NCI-H2171 treated with DMSO at 0.1 percent for 48 hours (cell line): Measurements from ENCODE around the gene WDR18.
A peak's percentile ranks its signal among the peaks of the same experiment; 100 is the strongest.
"Not testable (repeated sequence)": the region's sequence is repeated elsewhere in the genome, so short reads cannot be mapped to it uniquely, and the experiment has no call there.

Experiments used
- DNase-seq: peaks from one replicate; lab custom pipeline; 2025; lab: John Stamatoyannopoulos, UW

The WDR18 gene

DNA sequence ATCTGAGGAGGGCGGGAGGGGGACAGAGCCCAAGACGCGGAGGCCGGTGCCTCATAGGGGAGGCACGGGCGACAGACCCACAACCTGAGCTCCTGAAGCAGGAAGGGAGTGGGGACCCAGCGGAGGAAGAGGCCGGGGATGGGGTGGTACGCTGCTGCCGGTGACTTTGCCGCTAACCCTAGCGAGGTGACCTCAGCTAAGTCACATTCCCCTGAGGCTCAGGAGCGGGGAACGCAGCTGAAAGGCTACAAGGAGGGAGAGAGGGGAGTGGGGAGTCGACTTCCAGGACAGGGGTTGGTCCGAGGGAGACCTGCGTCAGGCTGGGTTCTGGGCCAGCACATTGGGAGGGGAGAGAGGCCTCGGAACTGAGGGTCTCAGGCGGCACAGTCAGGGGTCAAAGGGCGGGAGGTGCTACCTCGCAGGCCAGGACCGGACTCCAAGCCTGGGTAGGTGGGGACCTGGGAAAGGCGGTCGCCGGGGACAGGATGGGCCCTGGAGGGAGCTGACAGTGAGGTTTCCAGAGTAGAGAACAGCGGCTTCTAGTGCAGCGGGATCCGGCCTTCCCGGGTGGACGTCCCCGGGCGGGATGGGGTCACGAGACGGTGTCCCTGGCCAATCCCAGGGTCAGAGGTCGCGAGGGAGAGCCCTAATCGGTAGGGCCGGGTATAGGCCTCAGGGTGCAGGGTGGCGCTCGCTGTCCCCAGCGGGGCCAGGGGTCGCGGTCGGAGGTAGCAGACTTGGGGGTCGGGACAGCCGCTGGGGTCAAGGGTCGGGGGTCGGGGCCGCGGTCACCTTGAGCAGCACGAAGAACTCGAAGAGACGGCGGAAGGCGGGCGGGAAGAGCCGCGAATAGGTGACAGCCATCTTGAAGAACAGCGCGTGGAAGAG lies 36.1 kb downstream of the WDR18 start:
- DNase-seq: no peak

DNA sequence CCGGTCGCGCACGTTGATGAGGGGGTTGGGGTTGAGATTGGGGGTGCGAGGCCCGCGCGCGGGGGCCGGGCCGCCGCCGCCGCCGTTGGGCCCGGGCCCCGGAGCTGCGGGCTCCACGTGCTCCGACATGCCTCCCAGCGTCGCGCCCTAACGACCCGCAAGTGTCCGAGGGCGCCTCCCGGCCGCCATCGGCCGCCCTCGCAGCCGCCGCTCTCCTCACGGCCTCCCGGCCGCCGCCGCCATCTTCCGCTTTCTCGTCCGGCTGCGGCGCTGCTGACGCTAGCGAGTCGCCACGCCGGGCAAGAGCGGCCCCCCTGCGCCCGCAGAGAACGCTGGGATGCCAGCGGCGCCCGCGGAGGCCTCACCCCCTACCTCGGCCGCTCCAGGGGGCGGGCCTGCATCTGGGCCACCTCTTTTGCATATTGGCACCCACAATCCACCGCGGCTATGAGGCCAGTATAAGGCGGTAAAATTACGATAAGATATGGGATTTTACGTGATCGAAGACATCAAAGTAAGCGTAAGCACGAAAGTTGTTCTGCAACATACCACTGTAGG lies 36.8 kb downstream of the WDR18 start, which contains the start of gene TMEM259:
TSS of gene TMEM259 (minus strand) at position 256 of the 558 bp plus-strand sequence. CDS start at position 129, 127 bp downstream.
- DNase-seq: peak; percentile 97

DNA sequence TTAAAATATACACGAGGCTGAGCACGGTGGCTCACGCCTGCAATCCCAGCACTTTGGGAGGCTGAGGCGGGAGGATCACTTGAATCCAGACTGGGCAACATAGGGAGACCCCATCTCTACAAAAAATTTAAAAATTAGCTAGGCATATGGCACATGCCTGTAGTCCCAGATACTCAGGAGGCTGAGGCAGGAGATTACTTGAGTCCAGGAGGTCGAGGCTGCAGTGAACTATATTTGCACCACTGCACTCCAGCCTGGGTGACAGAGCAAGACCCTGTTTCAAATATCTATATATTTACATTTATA lies 39.7 kb downstream of the WDR18 start:
- not testable (repeated sequence) for DNase-seq

DNA sequence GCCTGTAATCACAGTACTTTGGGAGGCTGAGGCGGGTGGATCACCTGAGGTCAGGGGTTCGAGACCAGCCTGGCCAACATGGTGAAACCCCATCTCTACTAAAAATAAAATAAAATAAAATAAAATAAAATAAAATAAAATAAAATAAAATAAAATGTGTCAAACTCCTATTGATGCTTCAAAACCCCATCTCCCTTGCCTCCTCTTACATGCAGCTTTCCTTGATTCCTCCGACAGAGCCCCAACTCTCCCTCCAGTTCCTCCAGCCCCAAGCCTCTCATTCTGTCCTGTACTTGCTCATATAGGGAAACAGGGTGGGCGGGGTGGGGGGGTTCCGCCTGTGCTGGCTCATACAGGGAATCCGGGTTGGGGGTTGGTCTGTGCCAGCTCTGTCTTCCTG lies 40.9 kb downstream of the WDR18 start:
- DNase-seq: not testable (repeated sequence)

DNA sequence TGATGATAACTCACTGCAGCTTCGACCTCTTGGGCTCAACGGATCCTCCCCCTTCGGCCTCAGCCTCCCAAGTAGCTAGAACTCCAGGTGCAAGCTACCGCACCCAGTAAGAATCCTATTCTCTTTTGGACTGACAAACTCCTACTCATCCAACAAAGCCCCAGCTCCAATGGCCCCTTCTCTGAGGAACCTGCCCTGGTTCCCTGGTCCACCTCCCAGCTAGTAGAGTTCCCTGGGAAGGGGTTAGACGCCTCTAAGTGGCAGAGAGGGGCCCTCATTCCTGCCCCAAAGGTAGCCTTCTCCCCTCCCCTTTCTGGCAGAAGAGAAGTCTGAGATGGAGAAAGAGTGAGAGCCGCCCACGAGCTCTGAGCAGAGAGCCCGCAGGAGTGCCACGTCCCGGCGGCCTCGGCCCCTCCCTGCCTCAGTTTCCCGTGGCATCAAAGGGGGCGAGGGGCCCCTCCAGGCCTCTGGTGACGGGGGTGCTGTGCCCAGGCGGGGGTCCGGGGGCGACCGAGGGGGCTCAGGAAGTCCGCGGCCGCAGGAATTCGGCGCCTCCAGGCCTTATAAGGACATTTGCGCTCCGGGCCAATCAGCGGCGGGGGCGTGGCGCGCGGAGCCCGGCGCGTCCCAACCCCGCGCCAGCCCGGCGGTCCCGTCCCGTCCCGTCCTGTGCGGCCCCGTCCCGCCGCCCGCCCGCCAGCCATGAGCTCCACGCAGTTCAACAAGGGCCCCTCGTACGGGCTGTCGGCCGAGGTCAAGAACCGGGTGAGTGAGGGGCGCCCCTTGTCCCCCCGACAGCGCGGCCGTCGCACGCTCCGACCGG lies 42.0 kb downstream of the WDR18 start, which contains the start of gene CNN2:
TSS of gene CNN2 (plus strand) at position 649 of the 823 bp plus-strand sequence. CDS start at position 703, 54 bp downstream.
- DNase-seq: peak; percentile 33

DNA sequence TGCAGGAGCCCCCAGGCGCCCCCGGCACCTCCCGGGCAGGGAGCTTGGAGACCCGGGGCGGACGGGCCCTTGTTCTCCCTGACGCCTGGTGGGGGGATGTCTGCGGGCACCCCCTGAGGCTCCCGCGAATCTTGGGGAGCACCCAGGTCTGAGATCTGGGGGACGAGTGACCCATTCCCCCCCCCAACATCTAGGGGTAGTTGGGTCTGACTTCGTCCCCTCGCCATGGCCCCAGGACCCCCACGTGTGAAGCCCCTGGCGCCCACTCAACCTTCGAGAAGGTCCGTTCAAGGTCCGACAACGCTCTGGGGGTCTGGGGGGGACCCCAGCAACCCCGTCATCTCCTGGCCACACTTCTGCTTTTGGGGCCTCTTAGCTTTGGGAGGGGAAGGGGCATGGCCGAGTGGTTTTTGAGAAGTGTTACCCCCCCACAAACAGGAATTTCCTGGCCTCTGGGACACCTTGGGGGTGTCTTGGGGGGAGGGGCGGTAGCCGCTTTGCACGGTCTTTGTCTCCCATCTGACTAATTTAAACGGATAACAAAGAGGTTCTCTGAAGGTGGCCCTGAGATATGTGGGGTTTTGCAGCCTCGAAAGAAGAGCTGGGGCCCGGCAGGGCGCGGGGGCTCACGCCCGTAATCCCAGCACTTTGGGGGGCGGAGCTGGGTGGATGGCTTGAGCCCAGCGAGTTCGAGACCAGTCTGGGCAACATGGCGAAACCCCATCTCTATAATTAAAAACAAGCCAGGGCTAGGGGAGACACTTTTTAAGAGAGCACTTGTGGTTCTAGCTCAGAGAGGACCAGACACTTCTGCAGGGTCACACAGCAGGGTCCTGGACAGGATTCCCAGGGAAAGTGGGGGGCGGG lies 42.9 kb downstream of the WDR18 start:
- DNase-seq: peak; percentile 13

DNA sequence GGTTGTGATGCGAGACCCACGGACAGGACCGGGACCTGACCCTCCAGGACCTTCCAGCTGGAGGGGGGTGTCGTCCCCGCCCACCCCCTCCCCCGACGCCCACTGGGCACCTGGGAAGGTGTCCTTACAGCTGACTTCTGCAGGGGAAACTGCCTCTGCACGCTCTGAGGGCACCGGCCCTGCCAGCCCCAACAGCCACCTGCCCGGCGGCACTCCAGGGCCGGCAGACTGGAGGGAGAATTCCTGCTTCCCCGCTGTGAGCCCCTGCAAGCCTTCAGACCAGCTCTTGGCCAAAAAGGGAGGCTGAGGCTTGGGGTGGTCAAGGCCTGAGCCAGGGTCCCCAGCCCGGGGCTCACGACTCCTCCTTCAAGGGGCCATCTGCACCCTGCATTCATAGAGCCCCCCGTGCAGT lies 43.5 kb downstream of the WDR18 start:
- no peak for DNase-seq

DNA sequence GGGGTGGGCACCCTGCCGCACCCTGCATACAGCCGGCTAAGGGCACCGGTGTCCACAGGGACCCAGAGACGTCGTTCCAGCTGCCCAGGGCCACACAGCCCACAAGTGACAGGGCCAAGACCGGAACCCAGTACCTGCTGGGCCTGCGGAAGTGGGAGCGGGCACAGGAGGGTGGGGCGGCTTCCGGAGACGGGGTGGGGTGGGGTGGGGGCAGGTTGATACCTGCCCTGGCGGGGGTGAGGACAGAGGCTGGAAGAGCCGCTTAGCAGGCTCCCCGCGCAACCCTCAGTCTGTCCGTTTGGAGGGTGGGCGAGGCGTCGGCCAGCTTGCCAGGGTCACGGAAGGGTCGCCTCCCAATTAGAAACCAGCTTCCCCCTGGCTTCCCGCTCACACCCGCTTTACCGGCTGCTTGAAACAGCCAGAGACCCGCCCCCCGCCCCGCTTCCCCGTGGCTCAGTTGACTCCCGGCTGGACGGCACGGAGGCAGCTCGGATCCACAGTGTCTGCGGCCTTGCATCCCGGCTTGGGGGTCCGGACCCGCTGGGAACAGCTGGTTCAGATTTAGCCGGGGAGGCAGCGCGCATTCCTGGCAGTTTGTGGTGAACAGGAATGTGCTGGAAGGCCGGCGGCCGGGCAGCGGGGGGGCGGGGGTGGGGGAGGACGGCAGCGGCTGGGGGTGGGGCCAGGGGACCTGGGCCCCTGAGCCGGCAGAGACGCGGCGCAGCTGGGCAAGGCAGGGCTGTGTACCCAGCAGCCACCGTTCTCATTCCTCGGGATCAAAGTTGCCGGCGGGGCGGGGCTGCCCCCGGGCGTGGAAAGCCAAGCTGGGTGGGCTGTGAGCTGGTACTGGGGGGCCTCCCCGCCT lies 44.1 kb downstream of the WDR18 start:
- DNase-seq: peak; percentile 25

DNA sequence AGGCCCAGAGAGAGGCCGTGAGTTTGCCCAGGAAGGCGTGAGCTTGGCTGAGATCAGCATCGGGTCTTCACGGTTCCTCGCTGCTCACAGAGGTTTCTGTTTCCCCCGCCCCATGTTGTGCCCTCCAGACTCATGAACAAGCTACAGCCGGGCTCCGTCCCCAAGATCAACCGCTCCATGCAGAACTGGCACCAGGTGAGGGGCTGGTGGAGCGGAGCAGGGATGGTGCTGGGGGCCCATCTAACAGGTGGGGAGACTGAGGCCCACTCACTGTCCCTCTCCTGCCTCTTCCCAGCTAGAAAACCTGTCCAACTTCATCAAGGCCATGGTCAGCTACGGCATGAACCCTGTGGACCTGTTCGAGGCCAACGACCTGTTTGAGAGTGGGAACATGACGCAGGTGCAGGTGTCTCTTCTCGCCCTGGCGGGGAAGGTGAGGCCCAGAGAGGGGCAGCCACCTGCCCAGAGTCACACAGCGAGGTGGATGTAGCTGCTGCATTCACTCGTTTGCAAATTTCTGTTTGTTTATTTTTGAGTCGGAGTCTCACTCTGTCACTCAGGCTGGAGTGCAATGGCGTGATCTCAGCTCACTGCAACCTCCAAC lies 48.2 kb downstream of the WDR18 start:
- DNase-seq: no peak

DNA sequence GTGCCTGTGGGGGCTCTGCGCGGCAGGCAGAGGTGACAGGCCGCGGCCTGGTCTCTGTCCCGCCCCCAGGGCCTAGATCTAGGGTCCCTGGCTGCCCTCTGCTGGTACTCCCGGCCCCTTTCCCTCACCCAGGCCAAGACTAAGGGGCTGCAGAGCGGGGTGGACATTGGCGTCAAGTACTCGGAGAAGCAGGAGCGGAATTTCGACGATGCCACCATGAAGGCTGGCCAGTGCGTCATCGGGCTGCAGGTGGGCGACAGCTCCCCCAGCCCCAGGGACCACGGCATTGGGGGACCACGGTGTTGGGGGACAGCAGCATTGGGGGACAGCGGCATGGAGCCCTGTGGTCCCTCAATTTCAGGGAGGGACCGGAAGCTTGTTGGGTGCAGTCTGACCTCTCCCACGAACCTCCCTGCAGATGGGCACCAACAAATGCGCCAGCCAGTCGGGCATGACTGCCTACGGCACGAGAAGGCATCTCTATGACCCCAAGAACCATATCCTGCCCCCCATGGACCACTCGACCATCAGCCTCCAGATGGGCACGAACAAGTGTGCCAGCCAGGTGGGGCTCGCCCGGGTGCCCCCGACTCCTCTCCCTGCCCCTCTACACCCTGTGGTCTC lies 52.0 kb downstream of the WDR18 start:
- DNase-seq: no peak

DNA sequence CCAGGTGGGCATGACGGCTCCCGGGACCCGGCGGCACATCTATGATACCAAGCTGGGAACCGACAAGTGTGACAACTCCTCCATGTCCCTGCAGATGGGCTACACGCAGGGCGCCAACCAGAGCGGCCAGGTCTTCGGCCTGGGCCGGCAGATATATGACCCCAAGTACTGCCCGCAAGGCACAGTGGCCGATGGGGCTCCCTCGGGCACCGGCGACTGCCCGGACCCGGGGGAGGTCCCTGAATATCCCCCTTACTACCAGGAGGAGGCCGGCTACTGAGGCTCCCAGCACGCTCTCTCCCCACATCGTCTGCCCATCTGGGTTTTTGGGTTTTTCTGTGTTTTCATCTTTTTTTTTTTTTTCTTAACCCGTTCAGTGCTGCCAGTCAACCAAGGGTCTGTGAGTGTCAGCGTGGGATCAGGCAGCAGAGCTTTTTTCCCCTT lies 53.5 kb downstream of the WDR18 start:
- DNase-seq: no peak

DNA sequence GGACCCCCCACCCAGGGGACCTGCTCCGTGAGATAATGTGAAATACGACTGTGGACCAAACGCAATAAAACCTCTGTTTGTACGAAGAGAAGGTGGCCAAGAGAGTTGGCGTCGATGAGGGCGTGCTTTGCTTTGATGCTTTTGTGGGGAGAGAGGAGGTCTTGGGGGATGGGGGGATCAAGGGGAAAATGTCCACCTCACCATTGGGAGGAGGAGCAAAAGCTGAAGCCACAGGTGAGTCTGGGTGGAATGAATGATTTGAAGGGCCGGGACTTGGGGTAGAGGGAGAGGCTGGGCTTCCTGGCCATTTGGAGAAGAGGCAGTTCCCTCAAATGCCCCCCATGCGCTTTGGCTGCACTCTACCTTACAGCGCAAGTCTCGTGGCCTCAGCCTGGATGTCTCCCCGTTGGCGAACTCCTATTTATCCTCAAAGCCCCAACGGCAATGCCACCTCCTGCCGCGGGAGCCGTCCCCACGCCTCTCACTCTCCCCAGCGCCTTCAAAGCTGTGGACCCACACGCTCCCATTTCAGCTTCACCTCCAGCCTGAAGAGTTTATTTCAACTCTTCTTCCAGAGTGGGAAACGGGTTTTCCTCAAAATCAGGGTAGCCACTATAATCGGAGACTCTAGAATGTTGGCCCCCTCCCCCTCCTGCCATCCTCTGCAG lies 55.0 kb downstream of the WDR18 start:
- no peak for DNase-seq

DNA sequence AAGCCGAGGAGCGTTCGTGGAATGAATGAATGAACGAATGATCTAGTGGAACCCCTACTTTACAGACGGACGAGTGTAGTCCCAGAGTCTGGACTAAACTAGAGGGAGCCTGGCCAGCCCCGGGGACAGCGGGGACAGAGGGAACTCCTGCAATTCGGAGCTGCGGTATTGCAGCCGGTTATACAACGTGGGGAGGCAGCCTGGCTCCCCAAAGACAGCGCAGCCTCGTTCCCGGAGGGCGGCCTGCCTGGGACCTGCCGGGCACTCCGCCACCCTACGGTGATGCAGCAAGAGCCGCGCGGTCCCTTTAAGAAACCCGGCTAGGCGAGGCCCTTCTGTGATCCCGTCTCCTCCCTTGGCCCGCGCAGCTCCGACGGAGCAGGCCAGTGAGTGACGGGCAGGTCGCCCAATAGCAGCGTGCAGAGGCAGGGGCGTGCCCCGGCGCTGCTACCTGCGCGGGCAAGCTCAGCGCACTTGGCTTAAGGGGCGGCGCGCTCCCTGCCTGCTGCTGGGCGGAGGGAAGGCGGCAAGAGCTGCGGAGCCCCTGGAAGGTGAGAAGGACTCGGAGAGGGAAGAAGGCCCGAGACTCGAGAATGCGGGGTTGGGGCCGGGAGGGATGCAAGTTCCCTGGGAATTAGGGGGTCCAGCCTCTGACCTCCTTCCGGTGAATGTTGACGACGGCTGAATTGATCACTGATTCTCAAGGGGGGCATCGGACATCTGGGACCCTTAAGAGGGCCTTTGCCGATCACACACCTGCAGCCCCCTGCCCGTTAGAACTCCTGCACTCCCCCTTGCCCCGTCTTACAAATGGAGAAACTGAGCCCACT lies 55.7 kb downstream of the WDR18 start, which contains the start of gene ABCA7:
TSS of gene ABCA7 (plus strand) at position 462 of the 830 bp plus-strand sequence. CDS start 1,255 bp downstream, outside the sequence.
- peak; percentile 99 for DNase-seq

DNA sequence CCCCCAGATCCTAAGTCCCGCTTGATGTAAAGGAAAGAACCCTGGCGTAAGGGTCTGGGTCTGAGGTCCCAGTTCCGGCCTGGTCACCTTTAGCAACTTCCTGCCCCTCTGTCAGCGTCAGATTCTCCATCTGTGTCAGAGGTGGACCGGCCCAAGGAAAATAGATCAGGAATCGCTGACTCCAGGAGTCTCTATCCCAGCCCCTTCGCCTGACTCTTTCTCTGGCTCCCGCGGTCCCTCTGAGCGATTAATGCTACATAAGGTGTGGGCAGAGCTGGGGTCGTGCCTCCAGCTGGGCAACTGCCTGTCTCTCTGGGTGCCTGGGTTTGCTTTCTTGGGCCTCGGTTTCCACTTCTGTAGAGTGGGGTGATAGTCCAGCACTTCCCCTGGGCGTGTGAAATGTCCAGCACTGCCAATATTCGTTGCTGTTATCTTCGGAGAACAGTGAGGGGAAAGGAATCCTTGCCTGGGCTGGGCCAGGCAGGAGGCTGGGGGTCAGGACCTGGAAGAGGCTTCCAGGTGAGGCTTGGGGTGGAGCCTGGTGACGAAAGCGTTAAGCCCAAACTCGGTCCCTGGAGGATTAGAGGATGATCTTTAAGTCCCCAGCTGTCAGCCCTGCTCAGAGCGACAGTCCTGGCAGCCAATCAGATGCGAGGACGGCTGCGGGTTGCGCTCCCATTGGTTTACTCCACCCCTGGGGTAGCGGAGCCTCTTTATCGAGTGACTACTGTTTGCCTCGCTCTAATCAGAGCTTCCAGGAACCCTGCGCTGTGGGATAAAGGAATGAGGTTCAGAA lies 56.5 kb downstream of the WDR18 start:
- peak; percentile 97 for DNase-seq

DNA sequence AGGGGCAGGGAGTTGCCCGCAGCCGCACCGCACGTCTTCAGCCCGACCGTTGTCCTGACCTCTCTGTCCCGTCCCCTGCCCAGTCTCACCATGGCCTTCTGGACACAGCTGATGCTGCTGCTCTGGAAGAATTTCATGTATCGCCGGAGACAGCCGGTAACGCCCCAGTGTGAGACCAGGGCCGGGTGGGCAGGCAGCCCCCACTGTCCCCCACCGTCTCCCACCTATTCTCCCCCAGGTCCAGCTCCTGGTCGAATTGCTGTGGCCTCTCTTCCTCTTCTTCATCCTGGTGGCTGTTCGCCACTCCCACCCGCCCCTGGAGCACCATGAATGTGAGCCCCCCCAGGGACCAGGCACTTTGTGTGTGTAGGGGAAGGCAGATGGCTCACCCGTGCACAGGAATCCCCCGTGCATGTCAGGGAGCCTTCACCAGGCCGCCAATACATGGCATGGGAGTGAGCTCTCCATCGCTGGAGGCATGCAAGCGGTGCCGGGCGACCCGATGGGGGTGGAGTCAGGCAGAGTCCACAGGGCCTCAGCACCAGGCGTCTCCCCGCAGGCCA lies 57.2 kb downstream of the WDR18 start:
- DNase-seq: no peak

DNA sequence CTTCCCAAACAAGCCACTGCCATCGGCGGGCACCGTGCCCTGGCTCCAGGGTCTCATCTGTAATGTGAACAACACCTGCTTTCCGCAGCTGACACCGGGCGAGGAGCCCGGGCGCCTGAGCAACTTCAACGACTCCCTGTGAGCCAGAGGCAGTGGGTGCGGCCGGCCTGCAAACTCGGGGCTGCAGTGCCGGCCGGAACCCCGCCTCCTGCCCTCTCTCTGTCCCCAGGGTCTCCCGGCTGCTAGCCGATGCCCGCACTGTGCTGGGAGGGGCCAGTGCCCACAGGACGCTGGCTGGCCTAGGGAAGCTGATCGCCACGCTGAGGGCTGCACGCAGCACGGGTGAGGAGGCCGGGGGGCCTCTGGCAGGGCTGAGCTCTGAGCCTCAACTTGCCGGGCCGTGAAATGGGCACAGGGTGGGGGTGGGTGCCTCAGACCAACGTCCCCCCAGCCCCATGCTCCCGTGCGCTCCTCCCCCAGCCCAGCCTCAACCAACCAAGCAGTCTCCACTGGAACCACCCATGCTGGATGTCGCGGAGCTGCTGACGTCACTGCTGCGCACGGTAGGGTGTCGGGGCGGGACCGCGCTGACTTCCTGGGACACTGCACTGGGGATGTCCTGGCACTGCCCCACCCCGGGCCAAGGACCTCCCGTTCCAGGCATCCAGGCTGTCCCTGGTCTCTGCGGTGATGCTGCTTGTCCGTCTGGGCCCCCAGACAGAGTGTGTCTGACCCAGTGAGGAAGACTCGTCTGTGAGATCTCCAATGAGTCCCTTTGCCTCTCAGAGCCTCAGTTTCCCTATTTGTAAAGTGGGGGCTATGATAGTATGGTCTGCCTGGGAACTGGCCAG lies 57.9 kb downstream of the WDR18 start:
- DNase-seq: peak; percentile 69
